Activated T-cell treated with anti-CD3 and anti-CD28 coated beads for 24 hours (primary cell): ENCODE data around the gene TAOK3.
"Not testable (repeated sequence)": the region's sequence is repeated elsewhere in the genome, so short reads cannot be mapped to it uniquely, and the experiment has no call there.

ENCODE experiments used
- DNase-seq: peaks from one replicate; pipeline ENCODE4 v3.0.0-alpha.2; 2020; ENCODE audit warnings: low read depth

Gene TAOK3

GRCh38 chr12:118373616-118374015 lies 909 bp upstream of the TAOK3 start:
- no peak for DNase-seq

- no peak for DNase-seq
These were observed 1.1 kb downstream of the TAOK3 start for GRCh38 chr12:118371321-118372282.

GRCh38 chr12:118370601-118371000 lies 2.1 kb downstream of the TAOK3 start:
- DNase-seq: no peak

GRCh38 chr12:118368821-118369220 lies 3.9 kb downstream of the TAOK3 start:
- DNase-seq: no peak

GRCh38 chr12:118361889-118362288 lies 10.8 kb downstream of the TAOK3 start:
- DNase-seq: no peak

GRCh38 chr12:118361092-118361404 lies 11.7 kb downstream of the TAOK3 start:
- no peak for DNase-seq

GRCh38 chr12:118359541-118359915 lies 13.2 kb downstream of the TAOK3 start:
- no peak for DNase-seq

- DNase-seq: no peak
These were observed 13.8 kb downstream of the TAOK3 start for GRCh38 chr12:118358612-118359540.

- DNase-seq: no peak
These were observed 14.7 kb downstream of the TAOK3 start for GRCh38 chr12:118358008-118358359.

- DNase-seq: peak; percentile 49
These were observed 15.3 kb downstream of the TAOK3 start for GRCh38 chr12:118357257-118358007.

GRCh38 chr12:118356809-118357256 lies 15.9 kb downstream of the TAOK3 start:
- no peak for DNase-seq

- DNase-seq: no peak
These were observed 16.9 kb downstream of the TAOK3 start for GRCh38 chr12:118355843-118356242.

- DNase-seq: no peak
These were observed 17.8 kb downstream of the TAOK3 start for GRCh38 chr12:118354903-118355302.

GRCh38 chr12:118354503-118354902 lies 18.2 kb downstream of the TAOK3 start:
- not testable (repeated sequence) for DNase-seq

GRCh38 chr12:118353721-118354120 lies 19.0 kb downstream of the TAOK3 start:
- DNase-seq: no peak

GRCh38 chr12:118350908-118351559 lies 21.7 kb downstream of the TAOK3 start:
- no peak for DNase-seq

- no peak for DNase-seq
These were observed 24.8 kb downstream of the TAOK3 start for GRCh38 chr12:118347916-118348315.

- no peak for DNase-seq
These were observed 25.8 kb downstream of the TAOK3 start for GRCh38 chr12:118346895-118347294.

GRCh38 chr12:118345355-118345754 lies 27.4 kb downstream of the TAOK3 start:
- DNase-seq: no peak

GRCh38 chr12:118344829-118345228 lies 27.9 kb downstream of the TAOK3 start:
- no peak for DNase-seq

GRCh38 chr12:118342090-118342489 lies 30.6 kb downstream of the TAOK3 start:
- DNase-seq: no peak
